Measurements from ENCODE around the gene OXGR1. TPM values are rescaled to one million over a fixed set of nuclear protein-coding genes. Genes with fewer than 3 reads are reported as not detected.

The OXGR1 gene
- 10 to 100 TPM in 2 of 4 donors, 1 to 10 TPM in 2; 3.8 to 19.5 (median 8.7) TPM for total RNA-seq

DNA sequence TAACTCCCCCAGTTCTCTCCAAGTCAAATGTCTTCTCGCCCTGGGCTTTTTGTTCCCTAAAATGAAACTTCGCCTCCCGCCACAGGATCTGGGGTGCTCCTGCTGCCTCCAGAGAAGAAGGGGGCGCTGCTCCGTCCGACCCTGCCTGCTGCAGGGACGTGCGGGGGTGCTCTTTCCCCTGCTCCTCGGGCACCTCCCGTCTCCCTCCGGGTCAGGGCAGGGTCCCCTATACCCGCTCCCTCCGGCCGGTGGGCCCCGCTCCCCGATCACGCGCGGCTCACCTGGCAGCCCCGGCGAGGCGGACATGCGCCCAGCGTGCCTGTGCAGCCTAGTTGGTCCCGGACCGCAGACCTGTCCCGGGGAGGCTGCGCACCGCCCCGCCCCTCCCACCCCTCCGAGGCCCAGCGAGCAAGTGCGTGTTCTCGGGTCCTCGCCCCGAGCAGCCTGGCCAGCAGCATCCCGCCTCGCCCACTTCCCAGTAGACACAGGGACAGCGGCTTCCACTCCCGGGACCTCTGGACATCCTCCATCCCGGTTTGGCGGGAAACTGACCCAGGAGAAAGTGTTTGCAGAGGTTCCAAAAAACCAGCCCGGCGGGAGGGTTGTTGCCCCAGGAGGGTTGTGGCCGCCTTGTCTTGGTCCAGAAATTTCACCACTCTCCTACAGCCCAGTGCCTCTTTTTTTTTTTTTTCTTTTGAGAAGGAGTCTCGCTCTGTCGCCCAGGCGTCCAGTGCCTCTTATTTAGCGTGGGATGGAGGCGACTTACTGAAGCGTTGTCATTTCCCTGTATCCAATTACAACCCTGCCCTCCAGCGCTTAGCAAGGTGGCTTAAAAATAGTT is at the start of gene OXGR1:
Gene OXGR1 (minus strand): TSS at position 460 of the 841 bp plus-strand sequence. CDS start 6,717 bp downstream, outside the sequence.
- Histone ChIP-seq H3K36me3 (no peaks in the 10 kb centered on the region), H3K27me3 (peaks cover 10% of the 10 kb centered on the region), H3K4me1 (peaks cover 15% of the 10 kb centered on the region), H3K9me3 (no peaks in the 10 kb centered on the region), H3K27ac (peak within 1 kb of the TSS; percentile 75), H3K4me3 (peak within 1 kb of the TSS; percentile 58)
- 3% methylated on average over 19 of the region's 52 CpGs for WGBS
- TF ChIP-seq POLR2A (IDR thresholded peaks at IDR 0.05), result no peak
- TF ChIP-seq POLR2AphosphoS5 (IDR thresholded peaks at IDR 0.05), result no peak
- TF ChIP-seq, protein P1, sequence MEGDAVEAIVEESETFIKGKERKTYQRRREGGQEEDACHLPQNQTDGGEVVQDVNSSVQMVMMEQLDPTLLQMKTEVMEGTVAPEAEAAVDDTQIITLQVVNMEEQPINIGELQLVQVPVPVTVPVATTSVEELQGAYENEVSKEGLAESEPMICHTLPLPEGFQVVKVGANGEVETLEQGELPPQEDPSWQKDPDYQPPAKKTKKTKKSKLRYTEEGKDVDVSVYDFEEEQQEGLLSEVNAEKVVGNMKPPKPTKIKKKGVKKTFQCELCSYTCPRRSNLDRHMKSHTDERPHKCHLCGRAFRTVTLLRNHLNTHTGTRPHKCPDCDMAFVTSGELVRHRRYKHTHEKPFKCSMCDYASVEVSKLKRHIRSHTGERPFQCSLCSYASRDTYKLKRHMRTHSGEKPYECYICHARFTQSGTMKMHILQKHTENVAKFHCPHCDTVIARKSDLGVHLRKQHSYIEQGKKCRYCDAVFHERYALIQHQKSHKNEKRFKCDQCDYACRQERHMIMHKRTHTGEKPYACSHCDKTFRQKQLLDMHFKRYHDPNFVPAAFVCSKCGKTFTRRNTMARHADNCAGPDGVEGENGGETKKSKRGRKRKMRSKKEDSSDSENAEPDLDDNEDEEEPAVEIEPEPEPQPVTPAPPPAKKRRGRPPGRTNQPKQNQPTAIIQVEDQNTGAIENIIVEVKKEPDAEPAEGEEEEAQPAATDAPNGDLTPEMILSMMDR (IDR thresholded peaks at IDR 0.05), result no peak
- no peak for TF ChIP-seq EP300 (IDR thresholded peaks at IDR 0.05)
- DNase-seq (ENCODE audit: low spot score in 2 of 2), result peak in 1 of 2 donors; percentile 78

DNA sequence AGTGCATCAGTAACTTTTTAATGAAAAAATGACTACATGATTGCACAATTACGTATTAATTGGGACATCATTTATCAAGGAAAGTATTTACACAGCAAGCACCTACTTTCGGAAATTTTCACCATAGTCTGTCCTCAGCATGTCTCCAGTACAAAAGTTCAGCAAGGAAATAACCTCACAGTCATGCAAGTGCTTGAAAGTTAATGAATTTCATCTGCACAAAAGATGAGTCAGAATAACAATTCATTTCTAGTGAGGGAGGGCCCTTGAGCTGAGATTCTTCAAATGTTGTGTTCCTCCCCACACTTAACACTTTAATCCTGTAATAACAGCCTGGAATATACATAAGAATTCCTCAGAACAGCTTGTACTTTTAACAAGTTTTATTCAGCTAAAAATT is 49.0 kb upstream of the OXGR1 start:
- Histone ChIP-seq H3K27ac (no peak overlapping the region), H3K27me3 (no peaks in the 10 kb centered on the region), H3K9me3 (no peaks in the 10 kb centered on the region), H3K36me3 (no peaks in the 10 kb centered on the region), H3K4me3 (no peak overlapping the region), H3K4me1 (no peaks in the 10 kb centered on the region)
- no peak for TF ChIP-seq EP300 (IDR thresholded peaks at IDR 0.05)
- no peak for TF ChIP-seq POLR2AphosphoS5 (IDR thresholded peaks at IDR 0.05)
- 51% methylated on average over 2 of the region's 2 CpGs for WGBS
- no peak for DNase-seq (ENCODE audit: low spot score in 2 of 2)

DNA sequence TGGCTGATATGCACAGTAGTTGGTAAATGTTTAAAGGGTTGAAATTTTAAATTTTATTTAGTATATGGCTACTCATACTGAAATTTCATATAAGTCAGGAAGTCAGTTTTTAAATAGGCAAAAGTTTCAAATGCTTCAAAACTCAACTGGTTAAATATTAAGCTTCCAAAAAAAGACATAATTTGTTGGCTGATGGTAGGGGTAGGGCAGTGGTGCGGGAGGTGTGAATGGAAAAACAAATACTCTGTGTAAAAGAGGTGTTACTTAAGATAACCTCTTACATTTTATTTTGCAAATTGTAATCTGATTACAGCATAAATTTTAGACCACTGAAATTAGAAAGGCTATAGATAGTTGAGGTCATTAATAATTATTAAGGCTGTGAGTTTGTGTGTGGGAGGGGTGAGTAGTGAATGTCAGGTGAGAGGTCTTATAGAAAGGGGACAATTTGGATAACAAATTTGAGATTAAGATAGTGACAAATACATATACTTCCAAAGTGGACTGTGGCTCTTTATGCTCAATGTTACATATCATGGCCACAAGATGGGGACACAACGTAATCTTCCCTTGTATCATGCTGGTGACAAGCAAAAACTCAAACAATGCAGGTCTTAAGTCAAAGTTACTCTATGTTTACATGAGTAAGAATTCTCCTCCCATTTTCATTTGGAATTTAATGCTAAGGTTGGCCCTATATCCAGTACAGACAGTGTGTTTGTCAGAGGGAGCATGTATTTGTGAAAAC is 36.6 kb upstream of the OXGR1 start:
- Histone ChIP-seq H3K4me1 (peaks cover 6% of the 10 kb centered on the region), H3K27ac (no peak overlapping the region), H3K4me3 (no peak overlapping the region), H3K36me3 (no peaks in the 10 kb centered on the region), H3K27me3 (no peaks in the 10 kb centered on the region), H3K9me3 (no peaks in the 10 kb centered on the region)
- WGBS, result 63% methylated on average over 2 of the region's 2 CpGs
- TF ChIP-seq EP300 (IDR thresholded peaks at IDR 0.05) (no peak), POLR2A (IDR thresholded peaks at IDR 0.05) (no peak), POLR2AphosphoS5 (IDR thresholded peaks at IDR 0.05) (no peak)
- TF ChIP-seq, protein P1 (IDR thresholded peaks at IDR 0.05), result no peak
- no peak for DNase-seq (ENCODE audit: low spot score in 2 of 2)

DNA sequence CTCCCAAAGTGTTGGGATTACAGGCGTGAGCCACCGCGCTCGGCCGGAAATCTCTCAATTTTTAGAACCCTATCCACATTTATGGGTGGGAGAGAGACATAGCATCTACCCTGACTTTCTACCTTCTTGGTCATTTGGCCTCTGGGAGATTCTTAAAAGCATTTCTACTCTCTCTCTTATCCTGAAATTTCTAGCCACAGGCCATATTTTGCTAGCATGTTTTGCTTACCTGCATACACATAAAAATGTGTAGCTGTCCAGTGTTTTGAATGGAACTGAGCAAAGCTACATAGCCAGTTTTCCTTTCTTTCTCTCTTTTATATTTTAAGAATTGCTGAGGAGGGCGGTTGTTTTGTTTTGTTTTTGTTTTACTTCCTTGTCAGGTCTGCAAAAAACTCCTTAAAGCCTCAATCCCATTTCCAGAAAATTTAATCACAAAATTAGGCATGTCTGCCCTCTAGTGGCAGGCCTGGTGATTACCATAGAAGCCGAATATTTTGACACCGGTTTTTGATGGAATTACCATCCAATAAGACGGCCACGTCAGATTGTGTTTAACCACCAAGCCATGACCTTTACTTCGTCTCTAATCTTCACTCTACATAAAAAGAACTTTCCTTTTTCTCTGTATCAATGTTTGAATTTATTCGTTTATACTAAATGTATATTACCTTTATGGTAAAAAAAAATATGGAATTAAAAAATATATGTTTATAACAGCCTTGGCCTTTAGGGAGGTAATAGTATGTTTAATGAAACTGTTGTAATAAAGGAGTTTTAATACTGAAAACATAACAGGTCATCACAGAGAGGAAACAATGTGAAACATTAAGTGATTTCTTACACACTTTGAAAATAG is 34.4 kb upstream of the OXGR1 start:
- TF ChIP-seq POLR2A (IDR thresholded peaks at IDR 0.05) (no peak), POLR2AphosphoS5 (IDR thresholded peaks at IDR 0.05) (no peak), EP300 (IDR thresholded peaks at IDR 0.05) (no peak)
- TF ChIP-seq, protein P1 (IDR thresholded peaks at IDR 0.05), result peak; percentile 68 to 74
- Histone ChIP-seq H3K27ac (no peak overlapping the region), H3K4me3 (no peak overlapping the region), H3K4me1 (peaks cover 6% of the 10 kb centered on the region), H3K9me3 (no peaks in the 10 kb centered on the region), H3K27me3 (no peaks in the 10 kb centered on the region), H3K36me3 (no peaks in the 10 kb centered on the region)
- WGBS, result 41% methylated on average over 12 of the region's 12 CpGs
- peak; percentile 63 to 81 for DNase-seq (ENCODE audit: low spot score in 2 of 2)

DNA sequence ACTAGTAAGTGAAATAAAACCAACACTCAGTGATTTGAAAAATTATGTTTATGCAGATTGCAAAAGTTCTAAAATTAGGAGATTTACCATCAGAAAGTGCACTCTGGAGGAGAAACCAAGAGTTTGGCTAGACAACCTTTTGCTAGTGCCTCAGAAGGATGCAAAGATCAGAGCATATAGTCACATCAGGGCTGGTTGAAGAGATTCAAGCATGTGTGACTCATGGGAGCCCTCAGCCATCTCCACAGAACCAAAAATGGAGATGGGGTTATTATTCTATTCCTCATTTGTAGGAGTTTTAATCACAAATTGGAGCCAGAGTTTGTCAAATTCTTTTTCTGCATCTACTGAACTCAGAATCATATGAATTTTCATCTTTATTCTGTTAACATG is 32.9 kb upstream of the OXGR1 start:
- TF ChIP-seq, protein P1 (IDR thresholded peaks at IDR 0.05), result no peak
- TF ChIP-seq POLR2A (IDR thresholded peaks at IDR 0.05), result no peak
- TF ChIP-seq EP300 (IDR thresholded peaks at IDR 0.05), result no peak
- TF ChIP-seq POLR2AphosphoS5 (IDR thresholded peaks at IDR 0.05), result no peak
- H3K4me3 ChIP-seq, result no peak overlapping the region

More for the DNA sequence above, 32.9 kb upstream of the OXGR1 start:
- Histone ChIP-seq H3K36me3 (no peaks in the 10 kb centered on the region), H3K27ac (peak overlapping the region; percentile 7), H3K27me3 (no peaks in the 10 kb centered on the region), H3K4me1 (peaks cover 6% of the 10 kb centered on the region), H3K9me3 (no peaks in the 10 kb centered on the region)
- no peak for DNase-seq (ENCODE audit: low spot score in 2 of 2)

Data from suprapubic skin (tissue), 4 donors.